Karpas-422 (cell line): ENCODE data around the gene FGR. TPM values are rescaled to one million over a fixed set of nuclear protein-coding genes. Genes with fewer than 3 reads are reported as not detected.
A peak's percentile ranks its signal among the peaks of the same experiment; 100 is the strongest.

ENCODE experiments used
- DNase-seq: peaks from one replicate; pipeline ENCODE4 v3.0.0-alpha.2; 2015
- H2AFZ ChIP-seq: fragments of 200-600 bp; sonication (generic); 2 replicates; pipeline ENCODE4 v1.6.1; 2014; ENCODE audit warnings: antibody characterized with exemption, low read length, mixed read lengths
- H3K27ac ChIP-seq: fragments of 200-600 bp; sonication (generic); 2 replicates; pipeline ENCODE4 v1.5.1; 2014; ENCODE audit warnings: mild to moderate bottlenecking, low read length, moderate library complexity
- H3K27me3 ChIP-seq: fragments of 200-600 bp; sonication (generic); 2 replicates; pipeline ENCODE4 v1.6.1; 2014; ENCODE audit warnings: low read length, mixed read lengths
- H3K36me3 ChIP-seq: fragments of 200-600 bp; sonication (generic); 2 replicates; pipeline ENCODE4 v1.6.1; 2014; ENCODE audit warnings: low read length, mixed read lengths; ENCODE audit not compliant: insufficient read depth
- H3K4me1 ChIP-seq: fragments of 200-600 bp; sonication (generic); 2 replicates; pipeline ENCODE4 v1.6.1; 2014; ENCODE audit warnings: mild to moderate bottlenecking, low read length, mixed read lengths
- H3K4me2 ChIP-seq: fragments of 200-600 bp; sonication (generic); 2 replicates; pipeline ENCODE4 v1.6.1; 2014; ENCODE audit warnings: low read length, low read depth, mild to moderate bottlenecking; ENCODE audit not compliant: poor library complexity, severe bottlenecking
- H3K4me3 ChIP-seq: fragments of 200-600 bp; sonication (generic); 2 replicates; pipeline ENCODE4 v1.5.1; 2014; ENCODE audit warnings: mild to moderate bottlenecking, antibody characterized with exemption, low read length, mixed read lengths
- H3K79me2 ChIP-seq: fragments of 200-600 bp; sonication (generic); 2 replicates; pipeline ENCODE4 v1.6.1; 2014; ENCODE audit warnings: mild to moderate bottlenecking, low read length, mixed read lengths
- H3K9ac ChIP-seq: fragments of 200-600 bp; sonication (generic); 2 replicates; pipeline ENCODE4 v1.6.0; 2014; ENCODE audit warnings: low read length
- H3K9me2 ChIP-seq: fragments of 200-600 bp; sonication (generic), shearing (Covaris generic); replicated peaks from 2 replicates; pipeline ENCODE4 v1.6.0; 2014; ENCODE audit warnings: mild to moderate bottlenecking, low read length, moderate library complexity; ENCODE audit not compliant: insufficient read depth
- H3K9me3 ChIP-seq: fragments of 300-700, 200-600 bp; sonication (generic); 2 replicates; pipeline ENCODE4 v1.6.1; 2014; ENCODE audit warnings: low read length, mixed read lengths
- H4K20me1 ChIP-seq: fragments of 200-600 bp; sonication (generic); 2 replicates; pipeline ENCODE4 v1.6.1; 2014; ENCODE audit warnings: mild to moderate bottlenecking, antibody characterized with exemption, low read length, low read depth; ENCODE audit not compliant: insufficient read depth
- total RNA-seq: library from RNA; depleted of rRNA; stranded (reverse); fragments of >200 nt; shearing (Covaris generic); gene quantifications from 2 replicates; pipeline ENCODE4 v1.2.3, GENCODE V29; 2014; ENCODE audit warnings: low replicate concordance

Gene FGR
- total RNA-seq, 1 experiment from 2014 or later: 3.0 TPM

- Histone ChIP-seq H3K9me2 (no peaks in the 10 kb centered on the region), H2AFZ (no peak overlapping the region), H3K27ac (no peak overlapping the region), H3K4me2 (no peak overlapping the region), H3K9ac (no peak overlapping the region), H4K20me1 (no peaks in the 10 kb centered on the region), H3K9me3 (no peaks in the 10 kb centered on the region), H3K4me3 (no peak overlapping the region), H3K27me3 (no peaks in the 10 kb centered on the region), H3K4me1 (peaks cover 20% of the 10 kb centered on the region), H3K79me2 (no peaks in the 10 kb centered on the region), H3K36me3 (no peaks in the 10 kb centered on the region)
- DNase-seq: no peak
These were observed 21.3 kb upstream of the FGR start for GRCh38 chr1:27656157-27656893.

- no peak for DNase-seq
These were observed 20.4 kb upstream of the FGR start for GRCh38 chr1:27655151-27655937.

GRCh38 chr1:27652111-27652864, 17.3 kb upstream of the FGR start:
- H3K9me3 ChIP-seq: no peaks in the 10 kb centered on the region
- H3K9me2 ChIP-seq: no peaks in the 10 kb centered on the region
- no peak overlapping the region for H3K9ac ChIP-seq
- no peak overlapping the region for H2AFZ ChIP-seq
- H3K27ac ChIP-seq: no peak overlapping the region
- no peaks in the 10 kb centered on the region for H3K27me3 ChIP-seq
- peaks cover 6% of the 10 kb centered on the region; the same call in 1 of the 2 replicates for H3K4me1 ChIP-seq
- DNase-seq: no peak
- H4K20me1 ChIP-seq: no peaks in the 10 kb centered on the region
- no peak overlapping the region for H3K4me3 ChIP-seq
- no peak overlapping the region for H3K4me2 ChIP-seq
- H3K36me3 ChIP-seq: no peaks in the 10 kb centered on the region
- H3K79me2 ChIP-seq: no peaks in the 10 kb centered on the region

More at GRCh38 chr1:27655151-27655937, 20.4 kb upstream of the FGR start:
- Histone ChIP-seq H3K9me2 (no peaks in the 10 kb centered on the region), H3K4me2 (no peak overlapping the region), H3K4me3 (no peak overlapping the region), H3K9me3 (no peaks in the 10 kb centered on the region), H3K27ac (no peak overlapping the region), H4K20me1 (no peaks in the 10 kb centered on the region), H3K79me2 (no peaks in the 10 kb centered on the region), H3K9ac (no peak overlapping the region), H3K4me1 (peaks cover 24% of the 10 kb centered on the region), H2AFZ (0 out of 2 replicates have a peak overlapping the region, but pooled peaks have one; percentile 1), H3K27me3 (no peaks in the 10 kb centered on the region), H3K36me3 (no peaks in the 10 kb centered on the region)

GRCh38 chr1:27650539-27651175, 15.7 kb upstream of the FGR start:
- H3K4me3 ChIP-seq: no peak overlapping the region
- H4K20me1 ChIP-seq: no peaks in the 10 kb centered on the region
- peak overlapping the region; percentile 56; the same call in 1 of the 2 replicates for H2AFZ ChIP-seq
- H3K4me2 ChIP-seq: no peak overlapping the region
- H3K79me2 ChIP-seq: no peaks in the 10 kb centered on the region
- DNase-seq: no peak
- no peak overlapping the region for H3K27ac ChIP-seq
- H3K9me3 ChIP-seq: no peaks in the 10 kb centered on the region
- no peak overlapping the region for H3K9ac ChIP-seq
- no peaks in the 10 kb centered on the region for H3K36me3 ChIP-seq
- H3K4me1 ChIP-seq: peaks cover 6% of the 10 kb centered on the region; the same call in 1 of the 2 replicates
- H3K27me3 ChIP-seq: no peaks in the 10 kb centered on the region
- H3K9me2 ChIP-seq: no peaks in the 10 kb centered on the region

GRCh38 chr1:27650171-27650538, 15.2 kb upstream of the FGR start:
- Histone ChIP-seq H3K4me2 (no peak overlapping the region), H3K4me1 (peaks cover 6% of the 10 kb centered on the region; the same call in 1 of the 2 replicates), H3K4me3 (no peak overlapping the region), H2AFZ (no peak overlapping the region), H3K36me3 (no peaks in the 10 kb centered on the region), H3K9me3 (no peaks in the 10 kb centered on the region), H3K9ac (no peak overlapping the region), H3K27me3 (no peaks in the 10 kb centered on the region), H3K9me2 (no peaks in the 10 kb centered on the region), H3K27ac (no peak overlapping the region), H4K20me1 (no peaks in the 10 kb centered on the region), H3K79me2 (no peaks in the 10 kb centered on the region)
- no peak for DNase-seq

- Histone ChIP-seq H3K9ac (no peak overlapping the region), H3K4me2 (no peak overlapping the region)
- DNase-seq: no peak
These were observed 14.3 kb upstream of the FGR start for GRCh38 chr1:27649306-27649635.

GRCh38 chr1:27648602-27649305, 13.8 kb upstream of the FGR start:
- Histone ChIP-seq H3K4me1 (peaks cover 7% of the 10 kb centered on the region), H3K9me2 (no peaks in the 10 kb centered on the region), H4K20me1 (no peaks in the 10 kb centered on the region), H2AFZ (no peak overlapping the region), H3K9me3 (no peaks in the 10 kb centered on the region), H3K79me2 (no peaks in the 10 kb centered on the region), H3K27ac (no peak overlapping the region), H3K4me3 (no peak overlapping the region), H3K27me3 (no peaks in the 10 kb centered on the region), H3K36me3 (no peaks in the 10 kb centered on the region), H3K9ac (no peak overlapping the region), H3K4me2 (no peak overlapping the region)
- no peak for DNase-seq

More at GRCh38 chr1:27649306-27649635, 14.3 kb upstream of the FGR start:
- Histone ChIP-seq H3K9me3 (no peaks in the 10 kb centered on the region), H3K79me2 (no peaks in the 10 kb centered on the region), H3K27ac (no peak overlapping the region), H4K20me1 (no peaks in the 10 kb centered on the region), H3K27me3 (no peaks in the 10 kb centered on the region), H2AFZ (no peak overlapping the region), H3K4me3 (no peak overlapping the region), H3K9me2 (no peaks in the 10 kb centered on the region), H3K36me3 (no peaks in the 10 kb centered on the region), H3K4me1 (peaks cover 6% of the 10 kb centered on the region; the same call in 1 of the 2 replicates)
